ENCODE measurements around the gene CACNB3. TPM values are rescaled to one million over a fixed set of nuclear protein-coding genes. Genes with fewer than 3 reads are reported as not detected.

Gene CACNB3
- total RNA-seq (10 to 100 TPM; 26.4 to 42.5 TPM), polyA plus RNA-seq (ENCODE audit: insufficient read length in 6 of 6) (10 to 100 TPM; 33.0 to 40.4 (median 38.4) TPM)
- long read RNA-seq, donor 1, partial matches to known transcripts, result 0 of 7 reads
- long read RNA-seq, donor 1, other reads (novel, unspliced or antisense), result 0 of 7 reads
- long read RNA-seq, donor 2, partial matches to known transcripts, result 0 of 1 reads
- long read RNA-seq, donor 2, other reads (novel, unspliced or antisense), result 0 of 1 reads
- long read RNA-seq, donor 3, partial matches to known transcripts, result 13 of 14 reads
- long read RNA-seq, donor 3, other reads (novel, unspliced or antisense), result 0 of 14 reads
- long read RNA-seq, donor 4, partial matches to known transcripts, result 1 of 3 reads
- long read RNA-seq, donor 4, other reads (novel, unspliced or antisense), result 2 of 3 reads
- long read RNA-seq, donor 5, partial matches to known transcripts, result 27 of 39 reads
- long read RNA-seq, donor 5, other reads (novel, unspliced or antisense), result 6 of 39 reads
- long read RNA-seq, donor 6, partial matches to known transcripts, result 0 of 2 reads
- long read RNA-seq, donor 6, other reads (novel, unspliced or antisense), result 0 of 2 reads
- long read RNA-seq, donor 7, partial matches to known transcripts, result 0 of 1 reads
- long read RNA-seq, donor 7, other reads (novel, unspliced or antisense), result 0 of 1 reads
- long read RNA-seq, donor 8, partial matches to known transcripts, result 0 of 1 reads
- long read RNA-seq, donor 8, other reads (novel, unspliced or antisense), result 0 of 1 reads
- long read RNA-seq, donor 9, result 0 reads
- long read RNA-seq, donor 10, partial matches to known transcripts, result 0 of 1 reads
- long read RNA-seq, donor 10, other reads (novel, unspliced or antisense), result 1 of 1 reads
- long read RNA-seq, donor 11, transcript CACNB3-201 (13 exons, 2,696 nt), result major isoform, 6 of 143 reads
- long read RNA-seq, donor 11, partial matches to known transcripts, result 132 of 143 reads
- long read RNA-seq, donor 11, other reads (novel, unspliced or antisense), result 0 of 143 reads
- long read RNA-seq, donor 12, partial matches to known transcripts, result 6 of 8 reads
- long read RNA-seq, donor 12, other reads (novel, unspliced or antisense), result 0 of 8 reads

DNA sequence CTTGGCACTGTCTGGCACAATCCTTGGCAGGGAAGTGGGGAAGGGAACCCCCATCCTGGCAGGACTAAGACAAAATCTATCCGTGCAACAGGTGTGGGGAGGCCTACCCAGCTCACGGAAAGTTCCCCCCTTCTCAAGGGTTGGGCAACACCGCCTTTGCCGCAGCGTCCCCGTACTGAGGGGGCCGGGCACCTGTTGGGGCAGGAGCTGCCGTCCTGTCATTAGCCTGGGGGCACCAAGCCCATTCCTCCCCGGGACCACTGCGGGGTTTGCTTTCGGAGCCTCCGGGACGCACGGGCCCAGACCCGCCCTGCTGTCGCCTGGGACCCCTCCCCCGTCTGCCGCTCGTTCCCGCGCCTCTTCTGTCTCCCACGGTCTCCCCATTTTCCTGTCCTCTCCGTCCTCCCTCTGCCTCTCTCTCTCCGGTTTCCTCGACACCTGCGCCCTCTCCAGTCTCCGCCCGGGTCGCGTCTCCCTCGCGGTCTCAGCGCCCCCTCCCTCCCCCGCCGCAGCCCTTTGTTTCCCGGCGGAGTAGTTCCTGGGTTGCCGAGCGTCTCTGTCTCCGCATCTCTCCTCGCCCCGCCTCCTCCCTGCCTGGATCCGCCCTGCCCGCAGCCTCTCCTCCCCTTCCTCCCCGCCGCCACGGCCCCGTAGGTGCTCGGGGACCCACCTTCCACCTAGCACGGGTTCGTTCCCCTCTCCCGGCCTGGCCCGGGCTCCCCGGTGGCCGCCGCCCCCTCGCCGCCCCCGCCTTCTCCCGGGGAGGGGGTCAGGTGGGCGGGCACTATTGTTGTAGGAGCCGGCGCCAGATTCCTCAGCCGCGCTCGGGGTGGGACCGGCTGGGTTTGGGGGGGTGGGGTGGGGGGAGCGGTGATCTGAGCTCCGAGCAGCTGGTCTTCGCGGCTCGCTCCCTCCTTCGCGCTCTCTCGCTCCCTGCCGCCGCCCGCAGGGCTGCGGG lies at the start of gene CACNB3:
CACNB3 (plus strand) TSS at position 624 of the 958 bp plus-strand sequence. CDS start 434 bp downstream, outside the sequence.
- peak within 1 kb of the TSS; percentile 69 to 78 for H3K4me3 ChIP-seq
- peaks cover 24 to 40% of the 10 kb centered on the region in 2 donors for H3K4me1 ChIP-seq
- DNase-seq, result peak in 3 of 4 donors; percentile 52 to 94 (median 76)
- H3K27ac ChIP-seq, result no peak within 1 kb of the TSS
- TF ChIP-seq, protein P1, sequence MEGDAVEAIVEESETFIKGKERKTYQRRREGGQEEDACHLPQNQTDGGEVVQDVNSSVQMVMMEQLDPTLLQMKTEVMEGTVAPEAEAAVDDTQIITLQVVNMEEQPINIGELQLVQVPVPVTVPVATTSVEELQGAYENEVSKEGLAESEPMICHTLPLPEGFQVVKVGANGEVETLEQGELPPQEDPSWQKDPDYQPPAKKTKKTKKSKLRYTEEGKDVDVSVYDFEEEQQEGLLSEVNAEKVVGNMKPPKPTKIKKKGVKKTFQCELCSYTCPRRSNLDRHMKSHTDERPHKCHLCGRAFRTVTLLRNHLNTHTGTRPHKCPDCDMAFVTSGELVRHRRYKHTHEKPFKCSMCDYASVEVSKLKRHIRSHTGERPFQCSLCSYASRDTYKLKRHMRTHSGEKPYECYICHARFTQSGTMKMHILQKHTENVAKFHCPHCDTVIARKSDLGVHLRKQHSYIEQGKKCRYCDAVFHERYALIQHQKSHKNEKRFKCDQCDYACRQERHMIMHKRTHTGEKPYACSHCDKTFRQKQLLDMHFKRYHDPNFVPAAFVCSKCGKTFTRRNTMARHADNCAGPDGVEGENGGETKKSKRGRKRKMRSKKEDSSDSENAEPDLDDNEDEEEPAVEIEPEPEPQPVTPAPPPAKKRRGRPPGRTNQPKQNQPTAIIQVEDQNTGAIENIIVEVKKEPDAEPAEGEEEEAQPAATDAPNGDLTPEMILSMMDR (IDR thresholded peaks at IDR 0.05), result no peak
- H3K9me3 ChIP-seq, result no peaks in the 10 kb centered on the region
- no peaks in the 10 kb centered on the region for H3K36me3 ChIP-seq
- peak; percentile 26 for ATAC-seq
- peaks cover 0 to 33% of the 10 kb centered on the region in 2 donors for H3K27me3 ChIP-seq
- intact Hi-C loops (cut with DNase I), result no loop called here

DNA sequence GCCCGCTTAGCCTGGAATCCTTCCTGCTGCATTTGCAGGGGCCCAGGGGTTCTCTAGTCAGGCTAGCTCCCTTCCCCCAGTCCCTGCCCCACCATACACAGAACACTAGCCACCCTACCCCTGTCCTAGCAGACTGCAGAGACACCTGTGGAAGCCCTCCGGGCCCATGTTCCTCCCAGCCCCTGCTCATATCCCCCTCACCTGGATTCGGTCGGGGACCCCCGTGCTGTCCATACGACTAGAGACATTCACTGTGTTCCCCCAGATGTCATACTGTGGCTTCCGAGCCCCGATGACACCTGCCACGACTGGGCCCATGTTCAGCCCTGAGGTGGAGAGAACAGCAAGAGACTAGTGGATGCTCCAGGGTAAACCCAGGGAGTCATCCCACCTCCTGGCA lies 49.6 kb upstream of the CACNB3 start:
- no peak for ATAC-seq
- DNase-seq, result no peak

DNA sequence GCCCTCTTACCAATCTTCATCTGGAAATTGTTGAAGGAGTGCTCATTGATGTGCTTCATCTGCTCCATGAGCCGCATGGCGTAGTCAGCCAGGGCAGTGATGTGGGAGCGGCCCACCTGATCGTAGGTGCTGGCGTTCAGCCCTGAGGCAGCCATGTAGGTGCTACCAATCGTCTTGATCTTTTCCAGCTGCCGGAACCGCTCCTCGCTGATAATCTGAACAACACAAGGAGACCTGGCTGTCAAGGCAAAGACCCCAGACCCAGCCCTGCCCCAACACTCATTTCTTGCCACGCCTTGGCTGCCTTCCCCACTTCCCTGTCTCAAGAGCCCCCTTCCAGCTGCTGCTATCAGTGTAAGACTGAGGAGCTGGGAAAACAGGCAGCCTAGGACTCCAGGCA lies 47.5 kb upstream of the CACNB3 start:
- H3K36me3 ChIP-seq, result peaks cover 0 to 83% of the 10 kb centered on the region in 2 donors
- no peak for ATAC-seq
- H3K4me1 ChIP-seq, result no peaks in the 10 kb centered on the region
- H3K4me3 ChIP-seq, result no peak overlapping the region
- TF ChIP-seq, protein P1 (IDR thresholded peaks at IDR 0.05), result no peak
- no peaks in the 10 kb centered on the region for H3K9me3 ChIP-seq
- intact Hi-C loops (cut with DNase I), result no loop called here
- no peaks in the 10 kb centered on the region for H3K27me3 ChIP-seq
- DNase-seq, result no peak
- no peak overlapping the region for H3K27ac ChIP-seq

More for the DNA sequence above, 49.6 kb upstream of the CACNB3 start:
- Histone ChIP-seq H3K9me3 (no peaks in the 10 kb centered on the region), H3K36me3 (peaks cover 0 to 73% of the 10 kb centered on the region in 2 donors), H3K27me3 (no peaks in the 10 kb centered on the region), H3K4me1 (no peaks in the 10 kb centered on the region), H3K4me3 (no peak overlapping the region), H3K27ac (no peak overlapping the region)
- intact Hi-C loops (cut with DNase I), result no loop called here
- TF ChIP-seq, protein P1 (IDR thresholded peaks at IDR 0.05), result no peak

DNA sequence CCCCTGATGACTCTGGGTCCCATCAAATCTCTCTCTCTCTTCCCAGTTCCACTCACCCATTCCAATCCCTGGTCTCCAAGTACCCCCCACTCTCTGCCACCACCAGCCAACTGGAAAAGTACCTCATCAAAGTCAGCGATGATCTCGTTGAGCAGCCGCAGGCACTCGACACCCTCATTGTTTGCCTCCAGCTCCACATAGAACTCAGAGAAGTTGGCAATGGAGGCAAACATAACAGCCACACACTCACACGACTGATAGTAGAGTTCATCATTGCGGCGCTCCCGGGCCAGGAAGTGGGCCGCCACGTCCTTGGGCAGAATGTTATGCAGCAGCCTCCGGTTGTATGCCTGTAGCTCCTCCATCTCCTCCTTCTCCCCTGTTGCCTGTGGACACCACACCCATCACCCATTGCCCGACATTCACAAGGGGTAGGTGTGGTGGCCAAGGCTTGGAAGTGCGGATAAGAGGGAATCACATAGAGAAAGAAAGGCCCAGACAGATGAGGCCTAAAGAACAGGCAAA lies 46.6 kb upstream of the CACNB3 start:
- no peak for ATAC-seq
- TF ChIP-seq, protein P1 (IDR thresholded peaks at IDR 0.05), result no peak
- no peaks in the 10 kb centered on the region for H3K27me3 ChIP-seq
- H3K27ac ChIP-seq, result no peak overlapping the region
- H3K4me1 ChIP-seq, result no peaks in the 10 kb centered on the region
- no peak for DNase-seq
- intact Hi-C loops (cut with DNase I), result no loop called here
- no peaks in the 10 kb centered on the region for H3K9me3 ChIP-seq
- H3K4me3 ChIP-seq, result no peak overlapping the region
- H3K36me3 ChIP-seq, result peaks cover 0 to 90% of the 10 kb centered on the region in 2 donors

Data from left lung (tissue), 14 donors.